ENCODE measurements around the gene GNAL.

GNAL gene

DNA sequence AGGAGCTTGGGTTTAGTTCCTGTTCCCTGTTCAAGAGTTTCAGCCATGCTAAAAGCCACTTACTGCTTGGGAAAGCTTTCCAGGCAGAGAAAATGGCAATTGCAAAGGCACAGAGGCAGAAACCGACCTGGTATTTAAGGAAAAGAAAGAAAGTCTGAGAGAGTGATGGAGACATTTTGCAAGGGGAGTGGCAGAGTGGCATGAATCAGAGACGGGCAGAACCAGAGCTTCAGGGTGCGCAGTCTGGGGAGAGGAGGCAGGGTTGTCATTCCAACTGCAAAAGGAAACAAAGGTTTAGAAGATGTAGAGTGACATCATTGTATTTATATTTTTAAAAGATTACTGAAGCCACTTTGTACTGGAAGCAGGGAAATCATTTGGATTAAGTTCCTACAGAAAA, 14.9 kb upstream of the GNAL start:
- Histone ChIP-seq H2AK5ac (ENCODE audit: low read length, severe bottlenecking) (no peak overlapping the region), H3K18ac (ENCODE audit: low read depth in 1 of 2, low read length in 2 of 2) (no peak overlapping the region), H2BK120ac (ENCODE audit: low read depth, low read length) (no peak overlapping the region), H4K8ac (ENCODE audit: low read length) (no peak overlapping the region), H3K4me2 (ENCODE audit: low read length, poor library complexity, severe bottlenecking) (no peak overlapping the region), H2BK15ac (ENCODE audit: low read depth, poor library complexity, severe bottlenecking) (no peak overlapping the region), H3K4me3 (ENCODE audit: insufficient read depth in 1 of 2, low read depth in 1 of 2, low read length in 2 of 2) (no peak overlapping the region), H2BK5ac (ENCODE audit: low read depth, low read length, poor library complexity, severe bottlenecking) (no peak overlapping the region), H3K4me1 (ENCODE audit: control insufficient read depth, insufficient read depth, low read depth, low read length) (no peaks in the 10 kb centered on the region), H4K91ac (ENCODE audit: low read length) (no peak overlapping the region), H3K36me3 (ENCODE audit: control insufficient read depth in 1 of 2, insufficient read depth in 2 of 2, low read depth in 1 of 2, low read length in 2 of 2) (no peaks in the 10 kb centered on the region), H3K27ac (ENCODE audit: low read length, poor library complexity, severe bottlenecking) (no peak overlapping the region), H3K79me1 (replicated peaks; ENCODE audit: low read length, poor library complexity, severe bottlenecking) (no peaks in the 10 kb centered on the region), H3K4ac (ENCODE audit: low read depth in 1 of 2, low read length in 2 of 2) (no peak overlapping the region), H3K27me3 (ENCODE audit: control insufficient read depth in 1 of 2, insufficient read depth in 1 of 2, low read length in 2 of 2) (peaks cover 37 to 68% of the 10 kb centered on the region in 2 experiments), H3K9me3 (ENCODE audit: control insufficient read depth, low read length) (no peaks in the 10 kb centered on the region), H3K23ac (ENCODE audit: low read length in 2 of 2) (no peak overlapping the region), H2BK12ac (ENCODE audit: low read length in 2 of 2) (no peak overlapping the region), H2AFZ (ENCODE audit: low read depth, low read length) (no peak overlapping the region), H3K9ac (ENCODE audit: low read length) (no peak overlapping the region), H3K14ac (ENCODE audit: low read length in 2 of 2) (no peak overlapping the region)
- DNase-seq = no peak
- 74% methylated on average over 3 of the region's 3 CpGs for WGBS

DNA sequence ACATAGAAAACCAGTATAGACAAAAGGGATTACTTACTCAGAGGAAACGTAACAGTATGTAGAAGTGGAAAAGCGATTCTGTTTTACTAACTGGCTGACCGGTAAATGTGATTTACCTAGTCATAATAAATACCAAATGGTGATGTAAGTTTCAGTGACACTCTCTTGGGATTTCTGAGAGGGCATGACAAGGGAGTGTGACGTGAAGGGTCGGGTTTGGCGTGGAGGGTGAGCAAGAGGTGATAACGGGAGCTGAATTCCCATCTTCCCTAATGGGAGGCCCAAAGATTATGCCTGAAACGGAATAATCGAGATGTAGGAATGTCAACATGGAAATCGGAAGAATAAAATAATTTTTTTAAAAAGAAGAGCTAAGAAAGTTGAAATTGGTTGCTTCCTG, 12.7 kb upstream of the GNAL start:
- Histone ChIP-seq H3K4ac (ENCODE audit: low read depth in 1 of 2, low read length in 2 of 2) (no peak overlapping the region), H3K9ac (ENCODE audit: low read length) (no peak overlapping the region), H3K27me3 (ENCODE audit: control insufficient read depth in 1 of 2, insufficient read depth in 1 of 2, low read length in 2 of 2) (peaks cover 27 to 59% of the 10 kb centered on the region in 2 experiments), H2BK12ac (ENCODE audit: low read length in 2 of 2) (no peak overlapping the region), H3K4me3 (ENCODE audit: insufficient read depth in 1 of 2, low read depth in 1 of 2, low read length in 2 of 2) (no peak overlapping the region), H3K36me3 (ENCODE audit: control insufficient read depth in 1 of 2, insufficient read depth in 2 of 2, low read depth in 1 of 2, low read length in 2 of 2) (no peaks in the 10 kb centered on the region), H3K23ac (ENCODE audit: low read length in 2 of 2) (no peak overlapping the region), H3K27ac (ENCODE audit: low read length, poor library complexity, severe bottlenecking) (no peak overlapping the region), H3K4me1 (ENCODE audit: control insufficient read depth, insufficient read depth, low read depth, low read length) (no peaks in the 10 kb centered on the region), H3K79me1 (replicated peaks; ENCODE audit: low read length, poor library complexity, severe bottlenecking) (no peaks in the 10 kb centered on the region), H3K9me3 (ENCODE audit: control insufficient read depth, low read length) (no peaks in the 10 kb centered on the region), H2BK15ac (ENCODE audit: low read depth, poor library complexity, severe bottlenecking) (no peak overlapping the region), H2AFZ (ENCODE audit: low read depth, low read length) (no peak overlapping the region), H2AK5ac (ENCODE audit: low read length, severe bottlenecking) (no peak overlapping the region), H4K91ac (ENCODE audit: low read length) (no peak overlapping the region), H3K4me2 (ENCODE audit: low read length, poor library complexity, severe bottlenecking) (no peak overlapping the region), H3K18ac (ENCODE audit: low read depth in 1 of 2, low read length in 2 of 2) (no peak overlapping the region), H3K14ac (ENCODE audit: low read length in 2 of 2) (no peak overlapping the region), H2BK5ac (ENCODE audit: low read depth, low read length, poor library complexity, severe bottlenecking) (no peak overlapping the region), H2BK120ac (ENCODE audit: low read depth, low read length) (no peak overlapping the region), H4K8ac (ENCODE audit: low read length) (no peak overlapping the region)
- DNase-seq = no peak
- 77% methylated on average over 10 of the region's 10 CpGs for WGBS

DNA sequence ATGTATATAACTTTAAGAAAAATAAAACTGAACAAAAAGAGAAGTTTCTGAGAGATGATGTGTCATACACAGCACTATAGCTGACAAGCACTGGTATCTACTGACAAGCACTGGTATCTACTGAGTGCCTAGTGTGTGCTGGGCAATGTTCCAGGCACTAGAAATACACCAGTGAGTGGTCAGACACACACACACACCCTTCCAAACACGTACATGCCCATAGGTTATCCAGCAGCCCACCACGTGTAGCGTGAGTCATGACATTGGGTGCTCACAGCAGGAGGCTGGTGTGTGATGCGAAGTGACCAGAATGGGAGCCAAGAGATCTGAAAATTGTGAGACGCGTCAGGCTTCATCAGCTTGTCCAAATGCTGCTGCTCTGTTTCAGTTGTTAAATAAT, 12.2 kb upstream of the GNAL start:
- Histone ChIP-seq H4K8ac (ENCODE audit: low read length) (no peak overlapping the region), H2AFZ (ENCODE audit: low read depth, low read length) (no peak overlapping the region), H2BK12ac (ENCODE audit: low read length in 2 of 2) (no peak overlapping the region), H2BK120ac (ENCODE audit: low read depth, low read length) (no peak overlapping the region), H3K36me3 (ENCODE audit: control insufficient read depth in 1 of 2, insufficient read depth in 2 of 2, low read depth in 1 of 2, low read length in 2 of 2) (no peaks in the 10 kb centered on the region), H3K9me3 (ENCODE audit: control insufficient read depth, low read length) (no peaks in the 10 kb centered on the region), H3K79me1 (replicated peaks; ENCODE audit: low read length, poor library complexity, severe bottlenecking) (no peaks in the 10 kb centered on the region), H2BK15ac (ENCODE audit: low read depth, poor library complexity, severe bottlenecking) (no peak overlapping the region), H3K4me1 (ENCODE audit: control insufficient read depth, insufficient read depth, low read depth, low read length) (no peaks in the 10 kb centered on the region), H3K4me3 (ENCODE audit: insufficient read depth in 1 of 2, low read depth in 1 of 2, low read length in 2 of 2) (no peak overlapping the region), H3K23ac (ENCODE audit: low read length in 2 of 2) (no peak overlapping the region), H2BK5ac (ENCODE audit: low read depth, low read length, poor library complexity, severe bottlenecking) (no peak overlapping the region), H3K4ac (ENCODE audit: low read depth in 1 of 2, low read length in 2 of 2) (no peak overlapping the region), H3K14ac (ENCODE audit: low read length in 2 of 2) (no peak overlapping the region), H3K9ac (ENCODE audit: low read length) (no peak overlapping the region), H3K4me2 (ENCODE audit: low read length, poor library complexity, severe bottlenecking) (no peak overlapping the region), H4K91ac (ENCODE audit: low read length) (no peak overlapping the region), H3K27me3 (ENCODE audit: control insufficient read depth in 1 of 2, insufficient read depth in 1 of 2, low read length in 2 of 2) (peaks cover 27 to 58% of the 10 kb centered on the region in 2 experiments), H3K18ac (ENCODE audit: low read depth in 1 of 2, low read length in 2 of 2) (no peak overlapping the region), H2AK5ac (ENCODE audit: low read length, severe bottlenecking) (no peak overlapping the region), H3K27ac (ENCODE audit: low read length, poor library complexity, severe bottlenecking) (no peak overlapping the region)
- no peak for DNase-seq
- 64% methylated on average over 3 of the region's 6 CpGs for WGBS

DNA sequence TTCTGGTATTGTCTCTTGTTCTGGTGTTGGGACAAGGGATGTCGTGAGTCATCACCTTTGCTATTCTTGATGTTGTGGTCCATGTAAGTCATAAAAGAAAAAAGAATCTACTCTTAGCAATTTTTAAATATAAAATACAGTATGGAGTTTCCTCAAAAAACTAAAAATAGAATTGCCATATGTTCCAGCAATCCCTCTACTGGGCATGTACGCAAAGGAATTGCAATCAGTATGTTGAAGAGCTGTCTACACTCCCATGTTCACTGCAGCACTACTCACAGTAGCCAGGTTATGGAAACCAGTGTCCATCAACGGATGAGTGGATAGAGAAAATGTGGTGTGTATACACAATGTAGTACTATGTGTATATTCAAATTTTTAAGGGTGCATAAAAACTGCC, 10.9 kb upstream of the GNAL start:
- H3K14ac ChIP-seq (ENCODE audit: low read length in 2 of 2) = no peak overlapping the region
- H3K9ac ChIP-seq (ENCODE audit: low read length) = no peak overlapping the region
- no peak overlapping the region for H2AFZ ChIP-seq (ENCODE audit: low read depth, low read length)
- no peak overlapping the region for H3K4me2 ChIP-seq (ENCODE audit: low read length, poor library complexity, severe bottlenecking)
- no peak overlapping the region for H2BK12ac ChIP-seq (ENCODE audit: low read length in 2 of 2)
- no peak overlapping the region for H4K91ac ChIP-seq (ENCODE audit: low read length)
- H3K27ac ChIP-seq (ENCODE audit: low read length, poor library complexity, severe bottlenecking) = no peak overlapping the region
- H3K4me3 ChIP-seq (ENCODE audit: insufficient read depth in 1 of 2, low read depth in 1 of 2, low read length in 2 of 2) = no peak overlapping the region
- no peak overlapping the region for H2BK120ac ChIP-seq (ENCODE audit: low read depth, low read length)
- WGBS = 78% methylated on average over 2 of the region's 3 CpGs
- H3K79me1 ChIP-seq (replicated peaks; ENCODE audit: low read length, poor library complexity, severe bottlenecking) = no peaks in the 10 kb centered on the region
- no peak overlapping the region for H3K18ac ChIP-seq (ENCODE audit: low read depth in 1 of 2, low read length in 2 of 2)
- no peaks in the 10 kb centered on the region for H3K36me3 ChIP-seq (ENCODE audit: control insufficient read depth in 1 of 2, insufficient read depth in 2 of 2, low read depth in 1 of 2, low read length in 2 of 2)
- H4K8ac ChIP-seq (ENCODE audit: low read length) = no peak overlapping the region
- no peak overlapping the region for H2AK5ac ChIP-seq (ENCODE audit: low read length, severe bottlenecking)
- H3K27me3 ChIP-seq (ENCODE audit: control insufficient read depth in 1 of 2, insufficient read depth in 1 of 2, low read length in 2 of 2) = peaks cover 17 to 49% of the 10 kb centered on the region in 2 experiments
- H2BK5ac ChIP-seq (ENCODE audit: low read depth, low read length, poor library complexity, severe bottlenecking) = no peak overlapping the region
- H3K4me1 ChIP-seq (ENCODE audit: control insufficient read depth, insufficient read depth, low read depth, low read length) = no peaks in the 10 kb centered on the region
- no peak overlapping the region for H2BK15ac ChIP-seq (ENCODE audit: low read depth, poor library complexity, severe bottlenecking)
- no peaks in the 10 kb centered on the region for H3K9me3 ChIP-seq (ENCODE audit: control insufficient read depth, low read length)
- no peak overlapping the region for H3K23ac ChIP-seq (ENCODE audit: low read length in 2 of 2)
- H3K4ac ChIP-seq (ENCODE audit: low read depth in 1 of 2, low read length in 2 of 2) = no peak overlapping the region
- no peak for DNase-seq

All from mesenchymal stem cell (in vitro differentiated cells and primary cell).